GM23338 (cell line): Measurements from ENCODE around the gene PAPPA2. TPM values are rescaled to one million over a fixed set of nuclear protein-coding genes. Genes with fewer than 3 reads are reported as not detected.

Source experiments
- ATAC-seq: fragments of 200-7000 bp; cut with Tn5 transposase; 3 replicates; pipeline ENCODE4 v1.9.1; 2020
- DNase-seq: peaks from one replicate; pipeline ENCODE4 v3.0.0-alpha.2; 2015; ENCODE audit warnings: low spot score
- H2AFZ ChIP-seq: fragments of 200-600 bp; sonication (generic); 2 replicates; pipeline ENCODE4 v1.8.0; 2016; ENCODE audit warnings: antibody characterized with exemption, mild to moderate bottlenecking, moderate library complexity
- H3F3A ChIP-seq: fragments of 200-600 bp; sonication (generic); replicated peaks from 2 replicates; pipeline ENCODE4 v1.8.0; 2017; ENCODE audit warnings: antibody characterized with exemption, mixed run types, low read depth
- H3K27ac ChIP-seq: fragments of 200-600 bp; sonication (generic); 2 replicates; pipeline ENCODE4 v1.6.1; 2016; ENCODE audit warnings: low read depth
- H3K27me3 ChIP-seq: fragments of 200-600 bp; sonication (generic); 2 replicates; pipeline ENCODE4 v1.8.0; 2016; ENCODE audit warnings: mild to moderate bottlenecking, mixed run types, moderate library complexity; ENCODE audit not compliant: insufficient read depth
- H3K36me3 ChIP-seq: fragments of 200-600 bp; sonication (generic); 2 replicates; pipeline ENCODE4 v1.8.0; 2016; ENCODE audit warnings: mild to moderate bottlenecking; ENCODE audit not compliant: insufficient read depth
- H3K4me1 ChIP-seq: fragments of 200-600 bp; sonication (generic); 2 replicates; pipeline ENCODE4 v1.8.0; 2016; ENCODE audit warnings: mild to moderate bottlenecking, moderate library complexity; ENCODE audit not compliant: insufficient read depth
- H3K4me2 ChIP-seq: fragments of 200-600 bp; sonication (generic); 2 replicates; pipeline ENCODE4 v1.7.1; 2017; ENCODE audit warnings: mixed run types
- H3K4me3 ChIP-seq: fragments of 200-600 bp; sonication (generic); 2 replicates; pipeline ENCODE4 v1.6.1; 2016; ENCODE audit warnings: mixed run types
- H3K79me2 ChIP-seq: fragments of 200-600 bp; sonication (generic); replicated peaks from 2 replicates; pipeline ENCODE4 v1.8.0; 2017; ENCODE audit warnings: mild to moderate bottlenecking; ENCODE audit not compliant: insufficient read depth
- H3K9me2 ChIP-seq: fragments of 200-600 bp; sonication (generic); 2 replicates; pipeline ENCODE4 v1.8.0; 2017; ENCODE audit not compliant: insufficient read depth
- H4K20me1 ChIP-seq: fragments of 200-600 bp; sonication (generic); replicated peaks from 2 replicates; pipeline ENCODE4 v1.8.0; 2017; ENCODE audit warnings: mild to moderate bottlenecking; ENCODE audit not compliant: insufficient read depth
- H3K27ac Mint-ChIP-seq: 2 replicates; pipeline ENCODE4 v1.8.0; 2020; ENCODE audit warnings: inconsistent platforms, mild to moderate bottlenecking, moderate library complexity, mixed read lengths
- H3K27me3 Mint-ChIP-seq: 3 replicates; pipeline ENCODE4 v1.8.0; 2022; ENCODE audit warnings: low read depth, mild to moderate bottlenecking, moderate library complexity, mixed read lengths, inconsistent platforms; ENCODE audit not compliant: insufficient read depth, poor library complexity
- H3K36me3 Mint-ChIP-seq: 3 replicates; pipeline ENCODE4 v1.8.0; 2021; ENCODE audit warnings: low read depth, mild to moderate bottlenecking, inconsistent platforms, moderate library complexity, mixed read lengths
- H3K4me1 Mint-ChIP-seq: 3 replicates; pipeline ENCODE4 v1.8.0; 2020; ENCODE audit warnings: mild to moderate bottlenecking, inconsistent platforms, mixed read lengths
- H3K4me3 Mint-ChIP-seq: 3 replicates; pipeline ENCODE4 v1.8.0; 2021; ENCODE audit warnings: moderate library complexity, mild to moderate bottlenecking, inconsistent platforms, mixed read lengths
- H3K9me3 Mint-ChIP-seq: 3 replicates; pipeline ENCODE4 v1.8.0; 2020; ENCODE audit warnings: moderate library complexity, mild to moderate bottlenecking, inconsistent platforms, mixed read lengths
- EZH2 ChIP-seq: fragments of 200-600 bp; sonication (generic); IDR thresholded peaks from one replicate; pipeline ENCODE4 v1.8.0; 2017; ENCODE audit warnings: antibody characterized with exemption, mild to moderate bottlenecking, low read depth; ENCODE audit not compliant: unreplicated experiment
- EZH2phosphoT487 ChIP-seq: fragments of 200-600 bp; sonication (generic); IDR thresholded peaks from one replicate; pipeline ENCODE4 v1.8.1; 2018; ENCODE audit warnings: antibody characterized with exemption; ENCODE audit not compliant: unreplicated experiment
- NANOG ChIP-seq: IDR thresholded peaks from 2 replicates; pipeline ENCODE4 v1.6.1; 2016; ENCODE audit warnings: antibody characterized with exemption, borderline replicate concordance
- ZNF331 ChIP-seq: fragments of 250-450 bp; sonication (Bioruptor Pico); IDR thresholded peaks from 2 replicates; pipeline ENCODE4 v1.5.0; 2020; ENCODE audit warnings: low read depth, mild to moderate bottlenecking, moderate library complexity
- polyA plus RNA-seq: library from polyadenylated mRNA; unstranded; fragments of >200 nt; fragmentation: Nextera tagmentation; extraction: Ambion mirVana; gene quantifications from 2 replicates; pipeline ENCODE4 v1.2.1, GENCODE V29; 2016
- total RNA-seq: library from RNA; depleted of rRNA; stranded (reverse); fragments of >200 nt; shearing (Covaris generic); gene quantifications from 2 replicates; pipeline ENCODE4 v1.2.3, GENCODE V29; 2014
- TF ChIP-seq, protein P1 (sequence below): fragments of 250-450 bp; sonication (Bioruptor Pico); IDR thresholded peaks from 2 replicates; pipeline ENCODE4 v1.5.0; 2020; ENCODE audit warnings: mild to moderate bottlenecking, moderate library complexity
- TF ChIP-seq, protein P2 (sequence below), 2 experiments: fragments of 200-600 bp in 1 of 2; sonication (generic) in 1 of 2; conservative IDR thresholded peaks; 2 replicates each; pipeline versions ENCODE4 v1.5.1 to v1.6.1; 2016 to 2017; ENCODE audit warnings: antibody characterized with exemption in 2 of 2, low read depth in 2 of 2, mild to moderate bottlenecking in 2 of 2, moderate library complexity in 1 of 2

Gene PAPPA2
- total and polyA plus RNA-seq, 2 experiments from 2014 or later, result 1.4 to 1.7 TPM

DNA sequence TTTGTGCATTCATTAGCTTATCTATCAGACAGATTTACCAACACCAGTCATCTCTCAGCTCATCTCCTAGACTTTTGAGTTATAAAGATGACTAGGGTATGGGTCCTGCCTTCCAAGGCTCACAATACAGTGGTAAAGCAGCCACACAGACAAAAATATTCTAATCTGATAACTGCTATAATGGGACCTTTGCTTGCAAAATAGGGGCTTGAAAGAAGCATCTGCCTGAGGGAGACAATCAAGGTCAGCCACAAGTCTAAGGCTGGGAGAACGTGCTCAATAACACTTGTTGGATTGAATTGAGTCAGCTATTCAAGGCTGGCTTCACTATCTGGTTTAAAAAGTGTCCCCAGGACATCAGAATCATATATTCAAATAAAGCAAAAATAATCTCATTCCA is 1.4 kb upstream of the PAPPA2 start (continued):
- TF ChIP-seq, protein P1, sequence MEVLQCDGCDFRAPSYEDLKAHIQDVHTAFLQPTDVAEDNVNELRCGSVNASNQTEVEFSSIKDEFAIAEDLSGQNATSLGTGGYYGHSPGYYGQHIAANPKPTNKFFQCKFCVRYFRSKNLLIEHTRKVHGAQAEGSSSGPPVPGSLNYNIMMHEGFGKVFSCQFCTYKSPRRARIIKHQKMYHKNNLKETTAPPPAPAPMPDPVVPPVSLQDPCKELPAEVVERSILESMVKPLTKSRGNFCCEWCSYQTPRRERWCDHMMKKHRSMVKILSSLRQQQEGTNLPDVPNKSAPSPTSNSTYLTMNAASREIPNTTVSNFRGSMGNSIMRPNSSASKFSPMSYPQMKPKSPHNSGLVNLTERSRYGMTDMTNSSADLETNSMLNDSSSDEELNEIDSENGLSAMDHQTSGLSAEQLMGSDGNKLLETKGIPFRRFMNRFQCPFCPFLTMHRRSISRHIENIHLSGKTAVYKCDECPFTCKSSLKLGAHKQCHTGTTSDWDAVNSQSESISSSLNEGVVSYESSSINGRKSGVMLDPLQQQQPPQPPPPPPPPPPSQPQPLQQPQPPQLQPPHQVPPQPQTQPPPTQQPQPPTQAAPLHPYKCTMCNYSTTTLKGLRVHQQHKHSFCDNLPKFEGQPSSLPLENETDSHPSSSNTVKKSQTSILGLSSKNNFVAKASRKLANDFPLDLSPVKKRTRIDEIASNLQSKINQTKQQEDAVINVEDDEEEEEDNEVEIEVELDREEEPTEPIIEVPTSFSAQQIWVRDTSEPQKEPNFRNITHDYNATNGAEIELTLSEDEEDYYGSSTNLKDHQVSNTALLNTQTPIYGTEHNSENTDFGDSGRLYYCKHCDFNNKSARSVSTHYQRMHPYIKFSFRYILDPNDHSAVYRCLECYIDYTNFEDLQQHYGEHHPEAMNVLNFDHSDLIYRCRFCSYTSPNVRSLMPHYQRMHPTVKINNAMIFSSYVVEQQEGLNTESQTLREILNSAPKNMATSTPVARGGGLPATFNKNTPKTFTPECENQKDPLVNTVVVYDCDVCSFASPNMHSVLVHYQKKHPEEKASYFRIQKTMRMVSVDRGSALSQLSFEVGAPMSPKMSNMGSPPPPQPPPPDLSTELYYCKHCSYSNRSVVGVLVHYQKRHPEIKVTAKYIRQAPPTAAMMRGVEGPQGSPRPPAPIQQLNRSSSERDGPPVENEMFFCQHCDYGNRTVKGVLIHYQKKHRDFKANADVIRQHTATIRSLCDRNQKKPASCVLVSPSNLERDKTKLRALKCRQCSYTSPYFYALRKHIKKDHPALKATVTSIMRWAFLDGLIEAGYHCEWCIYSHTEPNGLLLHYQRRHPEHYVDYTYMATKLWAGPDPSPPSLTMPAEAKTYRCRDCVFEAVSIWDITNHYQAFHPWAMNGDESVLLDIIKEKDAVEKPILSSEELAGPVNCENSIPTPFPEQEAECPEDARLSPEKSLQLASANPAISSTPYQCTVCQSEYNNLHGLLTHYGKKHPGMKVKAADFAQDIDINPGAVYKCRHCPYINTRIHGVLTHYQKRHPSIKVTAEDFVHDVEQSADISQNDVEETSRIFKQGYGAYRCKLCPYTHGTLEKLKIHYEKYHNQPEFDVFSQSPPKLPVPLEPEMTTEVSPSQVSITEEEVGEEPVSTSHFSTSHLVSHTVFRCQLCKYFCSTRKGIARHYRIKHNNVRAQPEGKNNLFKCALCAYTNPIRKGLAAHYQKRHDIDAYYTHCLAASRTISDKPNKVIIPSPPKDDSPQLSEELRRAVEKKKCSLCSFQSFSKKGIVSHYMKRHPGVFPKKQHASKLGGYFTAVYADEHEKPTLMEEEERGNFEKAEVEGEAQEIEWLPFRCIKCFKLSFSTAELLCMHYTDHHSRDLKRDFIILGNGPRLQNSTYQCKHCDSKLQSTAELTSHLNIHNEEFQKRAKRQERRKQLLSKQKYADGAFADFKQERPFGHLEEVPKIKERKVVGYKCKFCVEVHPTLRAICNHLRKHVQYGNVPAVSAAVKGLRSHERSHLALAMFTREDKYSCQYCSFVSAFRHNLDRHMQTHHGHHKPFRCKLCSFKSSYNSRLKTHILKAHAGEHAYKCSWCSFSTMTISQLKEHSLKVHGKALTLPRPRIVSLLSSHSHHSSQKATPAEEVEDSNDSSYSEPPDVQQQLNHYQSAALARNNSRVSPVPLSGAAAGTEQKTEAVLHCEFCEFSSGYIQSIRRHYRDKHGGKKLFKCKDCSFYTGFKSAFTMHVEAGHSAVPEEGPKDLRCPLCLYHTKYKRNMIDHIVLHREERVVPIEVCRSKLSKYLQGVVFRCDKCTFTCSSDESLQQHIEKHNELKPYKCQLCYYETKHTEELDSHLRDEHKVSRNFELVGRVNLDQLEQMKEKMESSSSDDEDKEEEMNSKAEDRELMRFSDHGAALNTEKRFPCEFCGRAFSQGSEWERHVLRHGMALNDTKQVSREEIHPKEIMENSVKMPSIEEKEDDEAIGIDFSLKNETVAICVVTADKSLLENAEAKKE, result no peak
- no peak for TF ChIP-seq EZH2
- TF ChIP-seq NANOG, result no peak

DNA sequence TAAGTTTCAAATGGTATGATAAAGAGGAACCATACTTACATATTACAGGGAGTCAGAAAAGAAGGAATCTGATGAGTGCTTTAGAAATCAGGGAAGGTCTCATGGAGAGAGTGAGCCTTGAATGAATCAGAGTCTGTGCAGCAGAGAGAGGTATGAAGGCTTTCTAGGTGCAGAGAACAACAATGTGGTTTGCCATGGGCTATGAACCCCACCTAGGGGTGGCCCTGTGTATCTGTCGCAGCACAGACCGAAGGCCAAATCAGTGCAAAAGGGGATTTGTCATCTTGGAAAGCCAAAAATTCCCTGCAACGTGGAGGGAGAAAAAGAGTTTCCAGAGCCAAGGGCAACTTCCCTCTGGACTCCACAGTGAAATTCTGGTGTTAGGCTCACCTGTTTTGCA is 3.5 kb downstream of the PAPPA2 start:
- peak; percentile 99 for ATAC-seq
- no peak overlapping the region for H3K27ac Mint-ChIP-seq

More for the DNA sequence above, 3.5 kb downstream of the PAPPA2 start:
- Mint-ChIP-seq H3K36me3 (no peaks in the 10 kb centered on the region), H3K4me1 (peaks cover 5% of the 10 kb centered on the region; the same call in 2 of the 3 replicates), H3K27me3 (no peaks in the 10 kb centered on the region), H3K9me3 (no peaks in the 10 kb centered on the region), H3K4me3 (no peak overlapping the region)
- no peak overlapping the region for H3K4me2 ChIP-seq
- H3K27ac ChIP-seq, result no peak overlapping the region
- H4K20me1 ChIP-seq, result no peaks in the 10 kb centered on the region
- DNase-seq, result peak; percentile 77
- no peaks in the 10 kb centered on the region for H3K27me3 ChIP-seq
- TF ChIP-seq EZH2phosphoT487 (no peak), ZNF331 (CRISPR knock-in tag) (no peak)
- TF ChIP-seq, protein P2, sequence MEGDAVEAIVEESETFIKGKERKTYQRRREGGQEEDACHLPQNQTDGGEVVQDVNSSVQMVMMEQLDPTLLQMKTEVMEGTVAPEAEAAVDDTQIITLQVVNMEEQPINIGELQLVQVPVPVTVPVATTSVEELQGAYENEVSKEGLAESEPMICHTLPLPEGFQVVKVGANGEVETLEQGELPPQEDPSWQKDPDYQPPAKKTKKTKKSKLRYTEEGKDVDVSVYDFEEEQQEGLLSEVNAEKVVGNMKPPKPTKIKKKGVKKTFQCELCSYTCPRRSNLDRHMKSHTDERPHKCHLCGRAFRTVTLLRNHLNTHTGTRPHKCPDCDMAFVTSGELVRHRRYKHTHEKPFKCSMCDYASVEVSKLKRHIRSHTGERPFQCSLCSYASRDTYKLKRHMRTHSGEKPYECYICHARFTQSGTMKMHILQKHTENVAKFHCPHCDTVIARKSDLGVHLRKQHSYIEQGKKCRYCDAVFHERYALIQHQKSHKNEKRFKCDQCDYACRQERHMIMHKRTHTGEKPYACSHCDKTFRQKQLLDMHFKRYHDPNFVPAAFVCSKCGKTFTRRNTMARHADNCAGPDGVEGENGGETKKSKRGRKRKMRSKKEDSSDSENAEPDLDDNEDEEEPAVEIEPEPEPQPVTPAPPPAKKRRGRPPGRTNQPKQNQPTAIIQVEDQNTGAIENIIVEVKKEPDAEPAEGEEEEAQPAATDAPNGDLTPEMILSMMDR (conservative IDR thresholded peaks at IDR 0.05; ENCODE audit: low read depth in 2 of 2), result peak; percentile 67 to 86
- no peak overlapping the region for H2AFZ ChIP-seq
- H3K36me3 ChIP-seq, result no peaks in the 10 kb centered on the region
- peaks cover 7% of the 10 kb centered on the region; the same call in 1 of the 2 replicates for H3K4me1 ChIP-seq
- H3K9me2 ChIP-seq, result no peaks in the 10 kb centered on the region
- H3K4me3 ChIP-seq, result no peak overlapping the region
- no peaks in the 10 kb centered on the region for H3K79me2 ChIP-seq
- H3F3A ChIP-seq, result no peaks in the 10 kb centered on the region
